Measurements from ENCODE around the gene MAL.

GRCh38 chr2:95075440-95076132 lies 50.1 kb downstream of the MAL start:
- TF ChIP-seq CTCF (IDR thresholded peaks at IDR 0.05) (no peak), POLR2A (IDR thresholded peaks at IDR 0.05) (no peak)

All from esophagus squamous epithelium (tissue), 4 donors.